ENCODE measurements around the gene LIPE. TPM values are rescaled to one million over a fixed set of nuclear protein-coding genes. Genes with fewer than 3 reads are reported as not detected.

The LIPE gene
- total and polyA plus RNA-seq, 2 experiments from 2014 or later: 5.8 to 10.9 TPM

GRCh38 chr19:42368360-42368759 lies 58.8 kb downstream of the LIPE start:
- Histone ChIP-seq H3K36me3 (ENCODE audit: insufficient read depth) (no peaks in the 10 kb centered on the region; the same call in 1 of the 2 replicates), H4K20me1 (replicated peaks; ENCODE audit: insufficient read depth) (no peaks in the 10 kb centered on the region), H3K27me3 (ENCODE audit: insufficient read depth) (no peaks in the 10 kb centered on the region), H3K4me2 (no peak overlapping the region; the same call in 1 of the 2 replicates), H3K79me2 (replicated peaks; ENCODE audit: insufficient read depth) (no peaks in the 10 kb centered on the region), H3K4me1 (ENCODE audit: insufficient read depth) (peaks cover 32% of the 10 kb centered on the region), H3F3A (replicated peaks; ENCODE audit: low read depth) (0 out of 2 replicates have a peak, but pooled peaks cover 12% of the 10 kb centered on the region), H2AFZ (no peak overlapping the region), H3K9me2 (ENCODE audit: insufficient read depth) (no peaks in the 10 kb centered on the region), H3K4me3 (no peak overlapping the region), H3K27ac (ENCODE audit: low read depth) (no peak overlapping the region)
- H3K36me3 Mint-ChIP-seq (ENCODE audit: low read depth): peaks cover 50% of the 10 kb centered on the region
- TF ChIP-seq ZNF462 (CRISPR knock-in tag; IDR thresholded peaks at IDR 0.05): no peak
- TF ChIP-seq CTCF (conservative IDR thresholded peaks at IDR 0.05; ENCODE audit: low read depth in 2 of 2): no peak
- no peak for TF ChIP-seq STAT1 (IDR thresholded peaks at IDR 0.05; ENCODE audit: unreplicated experiment)
- no peak for TF ChIP-seq EZH2phosphoT487 (IDR thresholded peaks at IDR 0.05; ENCODE audit: unreplicated experiment)
- no peak for TF ChIP-seq REST (IDR thresholded peaks at IDR 0.05; ENCODE audit: unreplicated experiment)
- no peak for TF ChIP-seq POLR2AphosphoS5 (IDR thresholded peaks at IDR 0.05; ENCODE audit: low read depth)
- no peak for TF ChIP-seq ETS1 (IDR thresholded peaks at IDR 0.05)
- TF ChIP-seq ZNF114 (CRISPR knock-in tag; IDR thresholded peaks at IDR 0.05): no peak
- TF ChIP-seq CREB1 (CRISPR knock-in tag; IDR thresholded peaks at IDR 0.05; ENCODE audit: low read depth): no peak
- TF ChIP-seq ZNF331 (CRISPR knock-in tag; IDR thresholded peaks at IDR 0.05; ENCODE audit: low read depth): no peak
- no peak for TF ChIP-seq NANOG (IDR thresholded peaks at IDR 0.05; ENCODE audit: borderline replicate concordance)
- TF ChIP-seq JUNB (IDR thresholded peaks at IDR 0.05; ENCODE audit: unreplicated experiment): no peak
- TF ChIP-seq EZH2 (IDR thresholded peaks at IDR 0.05; ENCODE audit: low read depth, unreplicated experiment): no peak
- peaks cover 19% of the 10 kb centered on the region for H3K27me3 Mint-ChIP-seq (ENCODE audit: insufficient read depth, low read depth, poor library complexity)
- H3K4me3 Mint-ChIP-seq: no peak overlapping the region
- DNase-seq (ENCODE audit: low spot score): no peak
- H3K4me1 Mint-ChIP-seq: peaks cover 52% of the 10 kb centered on the region
- peaks cover 20% of the 10 kb centered on the region for H3K9me3 Mint-ChIP-seq
- H3K27ac Mint-ChIP-seq: no peak overlapping the region
- ATAC-seq: no peak; the same call in 2 of the 3 replicates

All from GM23338 (cell line).